Epithelial cell of esophagus (primary cell): ENCODE data around the gene FCHSD2.

Source experiments
- DNase-seq: peaks from one replicate; pipeline ENCODE4 v3.0.0; 2010; ENCODE audit warnings: low read depth
- H3K4me3 ChIP-seq: 2 replicates; pipeline ENCODE4 v1.5.1; 2011; ENCODE audit warnings: mild to moderate bottlenecking, low read length, control low read depth
- CTCF ChIP-seq: IDR thresholded peaks from 2 replicates; pipeline ENCODE4 v1.5.1; 2011; ENCODE audit warnings: low read depth, mild to moderate bottlenecking, low read length, control low read depth, inconsistent platforms; ENCODE audit not compliant: insufficient read depth; ENCODE audit errors: missing control alignments

The FCHSD2 gene

DNA sequence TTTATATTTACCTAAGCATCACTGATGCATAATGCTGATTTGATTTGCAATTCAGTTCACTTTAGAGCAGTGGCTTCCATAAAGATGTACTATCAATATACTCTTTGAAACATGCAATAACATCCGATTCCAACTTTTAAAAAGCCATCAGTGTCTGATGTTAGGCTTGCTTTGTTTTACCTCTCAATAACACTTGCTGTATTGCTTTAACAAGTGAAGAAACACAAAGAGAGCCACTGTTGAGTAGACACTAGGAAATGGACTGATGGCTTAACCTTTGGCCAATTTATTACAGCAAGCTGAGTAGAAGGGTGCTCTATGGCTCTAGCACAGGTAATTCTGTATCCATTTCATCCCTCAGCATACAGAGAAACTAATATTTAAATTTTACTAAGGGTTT, 122.1 kb downstream of the FCHSD2 start:
- no peak for DNase-seq
- TF ChIP-seq CTCF: no peak
- H3K4me3 ChIP-seq: no peak overlapping the region

DNA sequence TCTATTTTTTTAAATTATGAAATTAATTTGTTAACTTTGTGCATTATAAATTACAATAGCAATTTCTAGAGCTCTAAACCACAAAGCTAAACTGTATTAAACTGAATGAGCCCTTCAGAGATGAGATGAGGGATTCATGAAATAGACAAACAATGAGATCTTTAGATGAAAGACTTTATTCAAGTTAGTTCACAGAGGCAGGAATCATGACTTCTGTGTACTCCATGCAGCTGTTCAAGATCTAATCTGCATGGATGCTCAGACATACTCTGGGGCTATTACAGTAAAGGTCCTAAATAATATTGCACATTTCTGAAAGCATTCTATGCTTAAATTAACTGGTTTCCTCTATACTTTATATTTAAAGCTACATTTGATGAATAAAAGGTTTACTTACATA, 122.7 kb downstream of the FCHSD2 start:
- DNase-seq: no peak
- TF ChIP-seq CTCF: no peak
- H3K4me3 ChIP-seq: no peak overlapping the region

DNA sequence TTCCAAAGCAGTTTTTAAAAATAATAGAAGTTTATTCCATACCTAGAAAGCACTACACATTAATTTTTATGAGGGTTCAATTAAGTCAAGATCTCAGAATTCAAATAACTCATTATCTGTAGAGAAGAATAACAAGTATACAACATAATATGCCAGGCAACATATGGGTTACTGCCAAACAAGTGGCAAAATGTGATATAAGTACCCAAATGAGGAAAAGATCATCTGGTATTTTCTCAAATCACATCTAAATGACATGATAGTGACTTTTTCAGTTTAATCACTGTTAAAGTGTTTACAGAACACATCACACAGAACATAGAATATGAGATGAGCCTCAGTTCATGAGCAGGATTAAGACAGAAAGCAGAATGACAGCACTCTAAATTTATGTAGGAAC, 123.3 kb downstream of the FCHSD2 start:
- no peak for TF ChIP-seq CTCF
- no peak overlapping the region for H3K4me3 ChIP-seq
- no peak for DNase-seq

DNA sequence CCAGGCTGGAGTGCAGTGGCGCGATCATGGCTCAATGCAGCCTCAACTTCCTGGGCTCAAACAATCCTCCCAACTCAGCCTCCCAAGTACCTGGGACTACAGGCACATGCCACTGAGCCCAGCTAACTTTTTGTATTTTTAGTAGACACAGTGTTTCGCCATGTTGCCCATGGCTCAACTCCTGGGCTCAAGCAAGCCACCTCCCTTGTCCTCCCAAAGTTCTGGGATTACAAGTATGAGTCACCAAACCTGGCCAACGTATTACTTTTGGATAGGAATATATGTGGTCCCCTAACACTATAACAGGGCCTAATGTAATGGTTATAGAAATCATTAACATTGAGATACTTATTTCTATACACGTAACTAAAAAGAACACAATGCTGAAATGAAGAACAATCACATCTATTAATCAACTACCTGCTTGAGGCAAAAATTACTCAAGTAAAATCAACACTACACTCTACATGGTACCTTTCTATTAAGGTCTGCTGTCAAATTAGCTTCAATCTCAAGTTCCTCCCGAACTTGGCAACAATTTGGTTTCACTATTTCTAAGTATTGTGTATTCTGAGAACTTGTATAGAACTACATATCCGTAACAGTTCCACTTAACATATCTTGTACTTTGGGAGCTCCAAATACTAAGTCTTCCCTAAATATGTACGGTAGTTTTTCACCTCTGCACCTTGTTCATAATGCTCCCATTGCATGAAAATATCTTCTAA, 124.9 kb downstream of the FCHSD2 start:
- no peak for TF ChIP-seq CTCF
- no peak overlapping the region for H3K4me3 ChIP-seq

DNA sequence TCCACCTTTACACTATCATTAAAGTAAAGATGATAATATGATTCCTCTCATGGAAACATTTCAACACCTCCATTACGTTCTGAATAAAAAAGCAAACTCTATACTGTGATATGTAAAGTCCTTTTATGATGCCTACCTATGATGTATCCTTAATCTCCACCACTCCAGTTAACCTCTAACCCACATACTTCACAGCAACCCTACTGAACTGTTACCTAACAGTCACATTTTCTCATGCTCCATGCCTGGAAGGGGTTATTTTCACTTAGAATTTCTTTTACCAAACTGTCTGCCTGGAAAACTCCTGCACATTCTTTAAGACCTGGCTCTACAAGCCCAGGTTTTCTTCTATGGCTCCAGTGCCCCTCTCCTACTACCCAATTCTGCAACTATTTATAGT, 129.1 kb downstream of the FCHSD2 start:
- H3K4me3 ChIP-seq: no peak overlapping the region
- no peak for DNase-seq
- TF ChIP-seq CTCF: no peak

More for the DNA sequence above, 124.9 kb downstream of the FCHSD2 start:
- peak; percentile 26 for DNase-seq

DNA sequence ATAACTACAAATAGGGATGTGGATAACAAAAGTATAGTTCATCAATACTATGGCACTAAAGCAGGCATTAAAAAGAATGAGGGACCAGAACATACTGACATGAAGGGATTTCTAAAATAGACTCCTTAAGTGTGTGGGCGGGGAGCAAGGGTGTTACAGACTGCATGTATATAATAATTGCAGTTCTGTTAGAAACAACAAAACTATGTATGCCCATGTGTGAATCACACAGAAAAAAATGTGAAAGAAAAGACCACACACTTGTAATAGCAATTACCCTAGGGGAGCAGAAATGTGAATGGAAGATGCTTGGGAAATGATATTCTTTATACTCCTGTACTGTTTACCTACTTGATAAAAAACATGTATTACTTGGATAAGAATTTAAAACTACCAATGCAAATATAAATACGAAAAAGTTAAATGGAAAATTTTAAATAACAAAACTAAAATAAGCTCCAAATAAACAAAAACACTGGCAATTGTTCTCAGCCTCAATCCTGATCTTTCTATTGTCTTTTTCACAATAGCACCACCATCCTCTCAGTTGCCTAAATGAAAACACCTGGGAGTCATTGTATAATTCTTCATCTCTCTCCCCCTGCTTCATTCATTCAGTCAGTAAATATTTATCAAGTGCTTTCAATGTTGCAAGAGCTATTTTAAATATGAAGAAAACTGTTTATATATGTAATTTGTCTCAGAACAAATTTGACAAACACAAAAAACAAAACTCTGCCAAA, 129.8 kb downstream of the FCHSD2 start:
- TF ChIP-seq CTCF: no peak
- peak; percentile 27 for DNase-seq
- no peak overlapping the region for H3K4me3 ChIP-seq
